HG03025 (cell line): Measurements from ENCODE around the gene KCNK17.

Experiments used
- ATAC-seq: cut with Tn5 transposase; IDR thresholded peaks from one replicate; pipeline ENCODE4 v1.9.1; 2021; ENCODE audit warnings: mild to moderate bottlenecking, moderate library complexity; ENCODE audit not compliant: unreplicated experiment, low FRiP score

The KCNK17 gene

DNA sequence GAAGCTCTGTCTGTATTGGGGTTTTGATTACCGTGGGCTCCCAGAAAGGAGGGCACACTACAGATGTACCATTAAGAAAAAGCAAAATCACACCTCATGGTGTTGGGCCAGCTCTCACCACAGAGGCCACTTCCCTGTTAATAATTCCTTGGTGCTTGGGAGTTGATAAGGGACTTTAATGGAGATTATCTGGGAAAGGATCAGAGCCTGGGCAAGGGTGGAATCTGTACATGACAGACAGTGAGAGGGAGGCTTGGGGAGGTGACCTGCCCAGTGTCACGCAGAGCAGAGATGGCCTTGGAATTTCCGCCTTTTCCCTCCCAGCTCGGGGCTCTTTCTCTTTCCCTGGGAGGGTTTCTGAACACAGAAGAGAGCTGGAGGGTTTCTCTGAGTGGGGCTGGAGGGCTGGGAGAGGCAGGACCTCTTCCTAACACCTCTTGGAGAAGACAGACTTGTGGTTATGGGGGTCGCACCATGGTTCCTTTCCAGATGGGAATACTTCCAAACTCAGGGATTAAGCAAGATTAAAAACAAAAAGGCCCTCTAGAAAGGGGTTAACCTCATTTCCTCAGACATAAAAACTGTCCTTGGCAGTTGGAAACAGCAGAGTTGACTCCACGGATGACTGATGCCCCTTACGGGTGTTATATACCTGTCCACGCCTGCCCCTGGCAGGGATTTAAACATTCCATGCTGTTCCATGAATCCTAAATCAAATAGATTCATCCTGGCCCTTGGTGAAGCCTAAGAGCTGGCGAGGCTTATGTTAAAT lies 25.1 kb upstream of the KCNK17 start:
- no peak for ATAC-seq

- ATAC-seq, result no peak
These were observed 24.2 kb upstream of the KCNK17 start for GRCh38 chr6:39338397-39338796.

- ATAC-seq, result no peak
These were observed 21.7 kb upstream of the KCNK17 start for GRCh38 chr6:39335780-39336545.

- ATAC-seq, result no peak
These were observed 19.6 kb upstream of the KCNK17 start for GRCh38 chr6:39333644-39334438.

DNA sequence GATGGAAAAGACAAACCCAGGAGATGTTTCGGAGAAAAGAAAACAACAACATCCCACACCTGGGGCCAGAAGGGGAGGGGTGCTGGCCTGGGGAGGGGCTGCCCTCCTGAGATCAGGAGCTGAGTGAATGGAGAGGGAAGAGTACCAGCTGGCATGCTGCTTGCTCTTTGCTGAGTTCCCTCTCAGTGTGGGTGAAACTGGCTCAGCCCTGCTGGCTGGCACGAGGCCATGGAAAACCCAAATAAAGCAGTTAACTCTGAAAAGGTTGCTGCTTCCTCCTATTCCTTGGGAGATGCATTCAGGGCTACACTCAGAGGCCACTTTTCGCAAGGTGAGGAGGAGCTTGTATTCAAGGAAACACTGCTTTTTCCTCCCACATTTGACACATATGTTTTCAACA lies 16.3 kb upstream of the KCNK17 start:
- peak; percentile 7 for ATAC-seq

DNA sequence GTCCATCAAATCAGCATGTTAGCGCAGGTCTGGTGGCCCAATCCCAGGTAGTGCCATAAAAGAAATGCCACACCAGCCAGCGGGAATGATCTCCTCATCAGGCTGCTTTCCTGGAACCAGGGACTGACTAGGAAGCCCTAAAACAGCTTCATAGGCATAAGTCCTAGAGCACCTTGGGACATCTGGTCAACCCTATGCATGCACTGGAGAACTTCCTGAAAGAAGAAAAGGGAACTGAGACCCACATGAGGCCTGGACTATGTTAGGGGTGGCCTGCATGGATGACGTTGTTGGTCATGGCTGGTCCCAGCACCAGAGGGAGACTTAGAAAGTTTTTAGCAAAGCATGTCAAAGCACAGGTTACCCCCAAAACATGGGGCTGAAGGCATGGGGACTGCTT lies 15.8 kb upstream of the KCNK17 start:
- ATAC-seq, result peak; percentile 83

GRCh38 chr6:39328066-39328465 lies 13.8 kb upstream of the KCNK17 start:
- ATAC-seq, result no peak

DNA sequence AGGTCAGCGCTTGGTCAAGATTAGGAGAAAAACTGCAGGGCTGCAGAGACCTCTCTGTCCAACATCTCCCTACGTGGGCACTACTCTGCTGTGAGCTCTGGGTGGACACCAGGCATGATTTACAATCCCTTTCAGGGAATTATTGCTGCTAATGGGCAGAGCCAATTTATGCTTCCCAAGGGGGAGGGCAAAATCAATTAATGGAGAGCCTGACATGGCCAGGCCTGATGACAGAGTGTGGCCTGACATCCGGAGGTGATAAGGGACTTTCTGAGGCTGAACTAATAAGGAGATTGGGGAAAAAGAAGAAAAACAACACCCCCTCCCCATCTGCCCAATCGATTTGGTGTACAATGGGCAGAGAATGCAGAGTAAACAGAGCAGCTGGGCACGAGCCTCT lies 13.3 kb upstream of the KCNK17 start:
- no peak for ATAC-seq

DNA sequence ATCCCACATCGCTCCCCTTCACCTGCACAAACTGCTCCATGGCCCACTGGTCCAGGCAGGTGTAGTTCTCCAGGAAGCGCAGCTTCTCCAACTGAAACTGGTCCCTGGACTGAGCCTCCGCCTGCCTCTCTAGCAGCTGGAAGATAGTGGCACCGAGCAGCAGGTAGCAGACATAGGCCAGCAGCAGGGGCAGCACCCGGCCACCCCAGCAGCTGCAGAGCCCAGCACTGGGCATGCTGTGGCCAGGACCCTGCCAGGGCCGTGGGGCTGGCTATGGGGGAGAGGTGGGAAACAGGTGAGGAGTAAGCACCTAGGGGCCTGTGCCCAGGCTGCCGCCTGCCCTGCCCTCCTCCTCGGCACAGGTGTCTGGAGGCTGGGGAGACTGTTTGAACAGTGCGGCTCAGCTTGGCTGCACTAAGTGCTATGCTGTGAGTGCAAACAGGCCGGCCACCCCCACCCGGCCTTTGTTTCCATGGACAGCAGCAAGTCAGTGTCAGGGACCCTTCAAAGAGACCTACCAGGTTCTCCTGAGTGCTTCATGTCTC lies 8.2 kb upstream of the KCNK17 start, which contains the start of gene KCNK16:
TSS of gene KCNK16 (minus strand) at position 397 of the 545 bp plus-strand sequence. CDS start at position 235, 162 bp downstream.
- ATAC-seq, result no peak

GRCh38 chr6:39321761-39322160 lies 7.5 kb upstream of the KCNK17 start:
- ATAC-seq, result no peak

DNA sequence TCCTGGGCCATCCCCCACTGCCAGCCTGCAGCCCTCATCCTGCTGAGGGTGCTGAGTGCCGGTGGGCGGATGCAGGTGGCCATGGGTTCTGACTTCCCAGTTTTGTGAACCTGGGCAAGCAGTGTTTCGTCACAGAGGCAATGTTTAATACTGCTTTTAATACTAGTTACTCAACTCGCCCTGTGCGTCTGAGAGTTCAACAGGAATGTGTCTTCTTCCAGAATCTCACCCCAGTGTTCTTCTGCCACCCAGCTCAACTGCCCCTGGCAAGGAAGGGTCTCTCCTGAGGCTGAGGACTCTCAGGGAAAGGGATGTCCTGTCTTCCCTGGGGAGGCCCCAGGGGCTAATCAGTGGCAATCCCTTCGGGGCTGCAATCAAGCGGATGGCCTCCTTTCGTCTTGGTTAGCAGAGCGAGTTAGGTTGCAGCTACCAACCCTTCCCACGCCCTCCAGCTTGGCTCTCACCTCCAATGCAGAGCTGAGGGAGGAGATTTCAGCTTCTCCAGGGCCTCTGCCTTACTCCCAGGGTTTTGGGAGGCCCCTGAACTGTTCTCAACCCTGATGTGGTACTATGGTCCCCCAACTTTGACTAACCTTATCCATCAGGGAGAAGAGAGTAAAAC lies 6.3 kb upstream of the KCNK17 start:
- ATAC-seq, result no peak

GRCh38 chr6:39319621-39320362 lies 5.6 kb upstream of the KCNK17 start:
- no peak for ATAC-seq

- no peak for ATAC-seq
These were observed 3.0 kb upstream of the KCNK17 start for GRCh38 chr6:39317256-39317655.

DNA sequence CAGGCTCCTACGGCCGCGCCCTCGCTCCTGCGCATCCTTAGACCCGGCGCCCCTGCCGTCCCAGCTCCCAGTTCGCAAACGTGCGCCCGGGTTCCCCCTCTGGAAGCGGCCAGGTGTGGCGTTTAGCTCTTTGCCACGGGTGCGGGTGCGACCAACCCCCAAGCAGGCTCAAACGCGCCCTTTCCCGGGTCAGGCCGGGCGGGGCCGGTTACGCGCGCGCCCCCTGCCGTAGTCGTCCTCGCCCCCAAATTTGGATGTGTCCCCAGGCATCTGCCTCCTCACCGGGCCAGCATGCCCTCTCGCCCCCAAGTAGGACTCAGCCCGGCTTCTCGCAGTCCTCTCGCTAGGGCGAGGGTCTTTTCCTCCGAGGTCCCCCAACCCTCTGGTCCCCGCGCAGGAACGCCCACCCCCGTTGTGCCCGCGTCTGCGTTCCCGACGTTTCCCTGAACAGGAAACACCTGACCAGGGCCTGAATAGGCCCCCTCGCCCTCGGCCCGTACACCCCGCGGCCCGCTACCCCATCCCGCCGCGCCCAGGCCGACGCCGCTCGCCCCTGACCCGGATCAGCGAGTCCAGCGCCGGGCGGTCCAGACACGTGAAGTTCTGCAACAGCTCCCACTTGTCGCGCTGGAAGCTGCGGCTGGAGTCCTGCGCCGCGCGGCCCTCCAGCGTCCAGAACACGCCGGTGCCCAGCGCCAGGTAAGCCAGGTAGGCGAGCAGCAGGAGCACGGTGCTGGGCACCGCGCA lies 520 bp downstream of the KCNK17 start:
- no peak for ATAC-seq

DNA sequence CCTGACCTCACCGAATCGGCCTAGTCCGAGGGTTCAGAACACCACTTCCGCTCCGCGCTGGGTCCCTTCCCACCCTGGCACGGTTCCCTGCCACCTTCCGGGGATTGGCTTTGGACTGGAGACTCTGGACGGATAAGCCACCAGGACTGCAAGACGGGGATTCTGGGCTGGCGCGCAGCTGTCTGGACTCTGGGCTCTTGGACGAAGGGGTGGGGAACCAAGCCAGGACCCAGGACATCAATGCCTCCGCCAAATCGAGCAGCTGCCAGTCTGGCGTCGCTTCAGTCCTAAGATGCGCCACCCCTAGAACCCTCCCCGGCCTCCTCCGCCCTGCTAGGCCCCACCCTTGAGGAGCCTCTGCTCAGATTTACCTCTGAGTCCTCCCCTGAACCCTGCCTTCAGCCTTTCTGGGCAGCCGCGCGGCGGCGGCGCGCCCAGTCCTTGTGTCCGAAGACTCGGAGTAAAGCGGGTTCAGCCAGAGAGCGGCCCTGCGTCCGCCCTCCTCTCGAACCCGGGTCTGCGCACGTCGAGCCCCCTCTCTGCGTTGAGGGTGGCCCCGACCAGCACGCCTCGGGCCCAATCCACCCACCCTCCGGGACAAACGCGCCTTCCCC lies 1.2 kb downstream of the KCNK17 start:
- ATAC-seq, result no peak

GRCh38 chr6:39310542-39310941 lies 3.7 kb downstream of the KCNK17 start:
- no peak for ATAC-seq

- no peak for ATAC-seq
These were observed 4.2 kb downstream of the KCNK17 start for GRCh38 chr6:39309942-39310531.

- ATAC-seq, result no peak
These were observed 6.8 kb downstream of the KCNK17 start for GRCh38 chr6:39307462-39307861.
